HEK293 (cell line): ENCODE results near the gene CDH23.

Experiments
- CTCF ChIA-PET: fragments of 350-600 bp; formaldehyde crosslinking; extraction: SDS; loops from one replicate; lab custom pipeline; 2021; ENCODE audit warnings: antibody characterized with exemption; lab: Yijun Ruan, JAX
- POLR2A ChIA-PET: fragments of 300-600 bp; formaldehyde crosslinking; extraction: SDS; loops from one replicate; lab custom pipeline; 2020; ENCODE audit warnings: antibody characterized with exemption, inconsistent platforms; lab: Yijun Ruan, JAX
- H3K27ac ChIP-seq: fragments of 200-500 bp; sonication (Bioruptor generic); 2 replicates; pipeline ENCODE4 v1.5.1; 2014; ENCODE audit warnings: low read depth, low read length, control low read depth, inconsistent platforms; ENCODE audit errors: extremely low read depth
- H3K36me3 ChIP-seq, 2 experiments: fragments of 200-500 bp in 1 of 2; sonication (Bioruptor generic) in 1 of 2; 1 replicate in 1 of 2; 2 replicates in 1 of 2; pipeline ENCODE4 v1.5.1; 2014 to 2017; ENCODE audit warnings: inconsistent platforms in 2 of 2, low read length in 2 of 2; ENCODE audit not compliant: control insufficient read depth in 2 of 2, insufficient read depth in 1 of 2
- H3K4me1 ChIP-seq: fragments of 200-500 bp; sonication (Bioruptor generic); 2 replicates; pipeline ENCODE4 v1.5.1; 2014; ENCODE audit warnings: mild to moderate bottlenecking, low read length, inconsistent platforms; ENCODE audit not compliant: control insufficient read depth, insufficient read depth
- H3K4me3 ChIP-seq: 2 replicates; pipeline ENCODE4 v1.5.1; 2011; ENCODE audit warnings: low read depth, mild to moderate bottlenecking, control low read depth, low read length, moderate library complexity
- H3K9me3 ChIP-seq: fragments of 200-500 bp; sonication (Bioruptor generic); 2 replicates; pipeline ENCODE4 v1.5.1; 2014; ENCODE audit warnings: low read depth, low read length, inconsistent platforms; ENCODE audit not compliant: control insufficient read depth, insufficient read depth
- MEIS1 ChIP-seq: sonication (generic); formaldehyde crosslinking; IDR thresholded peaks from 2 replicates; pipeline ENCODE4 v1.8.1; 2022; ENCODE audit warnings: missing genetic modification reagents, mild to moderate bottlenecking, borderline replicate concordance
- MYNN ChIP-seq: fragments of 450-650 bp; formaldehyde crosslinking; IDR thresholded peaks from 2 replicates; pipeline ENCODE4 v1.5.1; 2016; ENCODE audit warnings: missing biosample characterization, missing genetic modification characterization, borderline replicate concordance
- SCRT1 ChIP-seq: fragments of 450-650 bp; formaldehyde crosslinking; IDR thresholded peaks from 2 replicates; pipeline ENCODE4 v1.5.1; 2016; ENCODE audit warnings: missing biosample characterization, missing genetic modification characterization, borderline replicate concordance
- TRIM28 ChIP-seq: IDR thresholded peaks from 2 replicates; pipeline ENCODE4 v1.6.1; 2011; ENCODE audit warnings: low read length, control low read depth, borderline replicate concordance
- WT1 ChIP-seq: fragments of 450-650 bp; formaldehyde crosslinking; IDR thresholded peaks from 2 replicates; pipeline ENCODE4 v1.5.1; 2016; ENCODE audit warnings: missing biosample characterization, missing genetic modification characterization
- ZBTB26 ChIP-seq: fragments of 450-650 bp; formaldehyde crosslinking; optimal IDR thresholded peaks from 2 replicates; pipeline ENCODE3; 2016; ENCODE audit warnings: missing biosample characterization, mild to moderate bottlenecking, missing genetic modification characterization
- ZIC2 ChIP-seq: fragments of 450-650 bp; formaldehyde crosslinking; IDR thresholded peaks from 2 replicates; pipeline ENCODE4 v1.5.1; 2016; ENCODE audit warnings: missing biosample characterization, missing genetic modification characterization
- ZNF140 ChIP-seq: fragments of 450-650 bp; formaldehyde crosslinking; IDR thresholded peaks from 2 replicates; pipeline ENCODE4 v1.5.1; 2016; ENCODE audit warnings: missing biosample characterization, missing genetic modification characterization
- ZNF18 ChIP-seq: fragments of 450-650 bp; formaldehyde crosslinking; IDR thresholded peaks from 2 replicates; pipeline ENCODE4 v1.5.1; 2016; ENCODE audit warnings: missing biosample characterization, missing genetic modification characterization
- ZNF211 ChIP-seq: fragments of 450-650 bp; formaldehyde crosslinking; IDR thresholded peaks from 2 replicates; pipeline ENCODE4 v1.5.1; 2016; ENCODE audit warnings: low read depth, missing biosample characterization, missing genetic modification characterization
- ZNF398 ChIP-seq: fragments of 450-650 bp; formaldehyde crosslinking; IDR thresholded peaks from 2 replicates; pipeline ENCODE4 v1.5.1; 2017; ENCODE audit warnings: missing biosample characterization, missing genetic modification characterization
- ZNF518A ChIP-seq: fragments of 450-650 bp; formaldehyde crosslinking; conservative IDR thresholded peaks from 2 replicates; pipeline ENCODE4 v1.5.1; 2016; ENCODE audit warnings: low read depth, missing biosample characterization, missing genetic modification characterization
- ZNF658 ChIP-seq: fragments of 450-650 bp; formaldehyde crosslinking; IDR thresholded peaks from 2 replicates; pipeline ENCODE4; 2016; ENCODE audit warnings: missing biosample characterization, missing genetic modification characterization
- ZNF785 ChIP-seq: fragments of 450-650 bp; formaldehyde crosslinking; IDR thresholded peaks from 2 replicates; pipeline ENCODE4 v1.5.1; 2016; ENCODE audit warnings: missing biosample characterization, missing genetic modification characterization
- ZSCAN30 ChIP-seq: fragments of 450-650 bp; IDR thresholded peaks from 2 replicates; pipeline ENCODE4 v1.5.1; 2018; ENCODE audit warnings: missing biosample characterization, mild to moderate bottlenecking, missing genetic modification characterization, moderate library complexity
- TF ChIP-seq, protein P1 (sequence below): fragments of 450-650 bp; formaldehyde crosslinking; IDR thresholded peaks from 2 replicates; pipeline ENCODE4 v1.5.1; 2016; ENCODE audit warnings: missing biosample characterization, missing genetic modification characterization
- TF ChIP-seq, protein P2 (sequence below): fragments of 450-650 bp; formaldehyde crosslinking; IDR thresholded peaks from 2 replicates; pipeline ENCODE4 v1.5.1; 2016; ENCODE audit warnings: missing biosample characterization, missing genetic modification characterization

Gene CDH23

GRCh38 chr10:71638822-71639719 is 242.4 kb downstream of the CDH23 start (continued):
- TF ChIP-seq, protein P1, sequence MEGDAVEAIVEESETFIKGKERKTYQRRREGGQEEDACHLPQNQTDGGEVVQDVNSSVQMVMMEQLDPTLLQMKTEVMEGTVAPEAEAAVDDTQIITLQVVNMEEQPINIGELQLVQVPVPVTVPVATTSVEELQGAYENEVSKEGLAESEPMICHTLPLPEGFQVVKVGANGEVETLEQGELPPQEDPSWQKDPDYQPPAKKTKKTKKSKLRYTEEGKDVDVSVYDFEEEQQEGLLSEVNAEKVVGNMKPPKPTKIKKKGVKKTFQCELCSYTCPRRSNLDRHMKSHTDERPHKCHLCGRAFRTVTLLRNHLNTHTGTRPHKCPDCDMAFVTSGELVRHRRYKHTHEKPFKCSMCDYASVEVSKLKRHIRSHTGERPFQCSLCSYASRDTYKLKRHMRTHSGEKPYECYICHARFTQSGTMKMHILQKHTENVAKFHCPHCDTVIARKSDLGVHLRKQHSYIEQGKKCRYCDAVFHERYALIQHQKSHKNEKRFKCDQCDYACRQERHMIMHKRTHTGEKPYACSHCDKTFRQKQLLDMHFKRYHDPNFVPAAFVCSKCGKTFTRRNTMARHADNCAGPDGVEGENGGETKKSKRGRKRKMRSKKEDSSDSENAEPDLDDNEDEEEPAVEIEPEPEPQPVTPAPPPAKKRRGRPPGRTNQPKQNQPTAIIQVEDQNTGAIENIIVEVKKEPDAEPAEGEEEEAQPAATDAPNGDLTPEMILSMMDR (tag by site-specific recombination), result no peak
- TF ChIP-seq MYNN (tag by site-specific recombination) (no peak), ZNF140 (no peak), TRIM28 (no peak), ZNF211 (tag by site-specific recombination) (no peak), ZNF518A (tag by site-specific recombination) (no peak), ZBTB26 (no peak), ZNF398 (tag by site-specific recombination) (peak; percentile 91), WT1 (peak; percentile 91)
- TF ChIP-seq, protein P2, sequence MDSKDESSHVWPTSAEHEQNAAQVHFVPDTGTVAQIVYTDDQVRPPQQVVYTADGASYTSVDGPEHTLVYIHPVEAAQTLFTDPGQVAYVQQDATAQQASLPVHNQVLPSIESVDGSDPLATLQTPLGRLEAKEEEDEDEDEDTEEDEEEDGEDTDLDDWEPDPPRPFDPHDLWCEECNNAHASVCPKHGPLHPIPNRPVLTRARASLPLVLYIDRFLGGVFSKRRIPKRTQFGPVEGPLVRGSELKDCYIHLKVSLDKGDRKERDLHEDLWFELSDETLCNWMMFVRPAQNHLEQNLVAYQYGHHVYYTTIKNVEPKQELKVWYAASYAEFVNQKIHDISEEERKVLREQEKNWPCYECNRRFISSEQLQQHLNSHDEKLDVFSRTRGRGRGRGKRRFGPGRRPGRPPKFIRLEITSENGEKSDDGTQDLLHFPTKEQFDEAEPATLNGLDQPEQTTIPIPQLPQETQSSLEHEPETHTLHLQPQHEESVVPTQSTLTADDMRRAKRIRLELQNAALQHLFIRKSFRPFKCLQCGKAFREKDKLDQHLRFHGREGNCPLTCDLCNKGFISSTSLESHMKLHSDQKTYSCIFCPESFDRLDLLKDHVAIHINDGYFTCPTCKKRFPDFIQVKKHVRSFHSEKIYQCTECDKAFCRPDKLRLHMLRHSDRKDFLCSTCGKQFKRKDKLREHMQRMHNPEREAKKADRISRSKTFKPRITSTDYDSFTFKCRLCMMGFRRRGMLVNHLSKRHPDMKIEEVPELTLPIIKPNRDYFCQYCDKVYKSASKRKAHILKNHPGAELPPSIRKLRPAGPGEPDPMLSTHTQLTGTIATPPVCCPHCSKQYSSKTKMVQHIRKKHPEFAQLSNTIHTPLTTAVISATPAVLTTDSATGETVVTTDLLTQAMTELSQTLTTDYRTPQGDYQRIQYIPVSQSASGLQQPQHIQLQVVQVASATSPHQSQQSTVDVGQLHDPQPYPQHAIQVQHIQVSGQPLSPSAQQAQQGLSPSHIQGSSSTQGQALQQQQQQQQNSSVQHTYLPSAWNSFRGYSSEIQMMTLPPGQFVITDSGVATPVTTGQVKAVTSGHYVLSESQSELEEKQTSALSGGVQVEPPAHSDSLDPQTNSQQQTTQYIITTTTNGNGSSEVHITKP (tag by site-specific recombination), result 0 out of 2 replicates have a peak, but pooled peaks have one; percentile 13

DNA sequence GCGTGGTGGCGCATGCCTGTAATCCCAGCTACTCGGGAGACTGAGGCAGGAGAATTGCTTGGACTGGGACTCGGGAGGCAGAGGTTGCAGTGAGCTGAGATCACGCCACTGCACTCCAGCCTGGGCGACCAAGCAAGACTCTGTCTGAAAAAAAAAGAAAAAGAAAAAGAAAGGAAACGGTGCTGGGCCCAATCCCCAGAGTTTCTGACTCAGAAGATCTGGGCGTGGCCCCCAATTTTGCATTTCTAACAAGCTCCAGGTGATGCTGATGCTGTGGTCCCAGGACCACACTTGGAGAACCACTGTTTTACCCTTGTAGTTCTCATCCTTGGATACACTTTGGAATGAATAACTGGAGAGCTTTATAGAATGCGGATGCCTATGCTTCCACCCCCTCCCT is 243.9 kb downstream of the CDH23 start:
- H3K9me3 ChIP-seq, result no peaks in the 10 kb centered on the region
- no peaks in the 10 kb centered on the region for H3K4me1 ChIP-seq
- CTCF ChIA-PET, result interaction anchor here (0.6 to 3.3 kb wide), 3 partner anchors 9 to 653 kb away, joined by 3 to 10 read pairs (median 5); no protein-coding TSS in a partner anchor
- H3K4me3 ChIP-seq, result no peak overlapping the region
- POLR2A ChIA-PET, result no interaction called here
- H3K27ac ChIP-seq, result no peak overlapping the region
- TF ChIP-seq ZNF658 (tag by site-specific recombination) (no peak), ZNF785 (tag by site-specific recombination) (no peak), SCRT1 (tag by site-specific recombination) (no peak), MEIS1 (CRISPR knock-in tag) (no peak), ZNF18 (tag by site-specific recombination) (no peak), ZIC2 (tag by site-specific recombination) (no peak), ZSCAN30 (tag by site-specific recombination) (no peak)
- TF ChIP-seq, all 188 proteins: peak for 0
- no peaks in the 10 kb centered on the region for H3K36me3 ChIP-seq
